C4-2B (cell line): ENCODE data around the gene FAM89B.

Experiments used
- CTCF ChIP-seq: fragments of 450-650 bp; conservative IDR thresholded peaks from 2 replicates; pipeline ENCODE4 v1.5.1; 2017; ENCODE audit warnings: mild to moderate bottlenecking
- ZFX ChIP-seq: fragments of 450-650 bp; IDR thresholded peaks from 2 replicates; pipeline ENCODE4 v1.6.1; 2017

- no peak; the same call in 1 of the 2 replicates for TF ChIP-seq CTCF
- TF ChIP-seq ZFX = no peak
These were observed 19.9 kb upstream of the FAM89B start for GRCh38 chr11:65552388-65552951.
